Mesendoderm (in vitro differentiated cells): Measurements from ENCODE around the gene LRPPRC.

Experiments used
- DNase-seq: peaks from one replicate; pipeline ENCODE4 v3.0.0; 2013
- H2AK5ac ChIP-seq: 2 replicates; pipeline ENCODE4 v1.6.1; 2013; ENCODE audit warnings: low read length, inconsistent platforms
- H2BK120ac ChIP-seq: 2 replicates; pipeline ENCODE4 v1.6.1; 2013; ENCODE audit warnings: low read depth, mild to moderate bottlenecking, low read length, moderate library complexity, mixed read lengths
- H2BK15ac ChIP-seq: replicated peaks from 2 replicates; pipeline ENCODE4 v1.6.1; 2013; ENCODE audit warnings: low read depth, mild to moderate bottlenecking, moderate library complexity
- H2BK5ac ChIP-seq: 2 replicates; pipeline ENCODE4 v1.6.1; 2013; ENCODE audit warnings: low read length, inconsistent platforms
- H3K18ac ChIP-seq: 2 replicates; pipeline ENCODE4 v1.6.1; 2013; ENCODE audit warnings: mild to moderate bottlenecking, low read length, mixed read lengths
- H3K23ac ChIP-seq: one replicate; pipeline ENCODE4 v1.6.1; 2013; ENCODE audit warnings: low read length
- H3K27ac ChIP-seq: 2 replicates; pipeline ENCODE4 v1.5.1; 2013; ENCODE audit warnings: low read depth, mild to moderate bottlenecking, inconsistent platforms, low read length, moderate library complexity
- H3K27me3 ChIP-seq: 2 replicates; pipeline ENCODE4 v1.6.1; 2013; ENCODE audit warnings: low read length, control low read depth, mild to moderate bottlenecking, inconsistent platforms; ENCODE audit not compliant: insufficient read depth, poor library complexity
- H3K36me3 ChIP-seq: 2 replicates; pipeline ENCODE4 v1.6.1; 2013; ENCODE audit warnings: low read length, inconsistent platforms; ENCODE audit not compliant: control insufficient read depth, insufficient read depth
- H3K4ac ChIP-seq: one replicate; pipeline ENCODE4 v1.6.1; 2013; ENCODE audit warnings: low read depth, mild to moderate bottlenecking, low read length, moderate library complexity
- H3K4me1 ChIP-seq: 2 replicates; pipeline ENCODE4 v1.6.1; 2013; ENCODE audit warnings: low read depth, low read length, inconsistent platforms; ENCODE audit not compliant: control insufficient read depth
- H3K4me2 ChIP-seq: 2 replicates; pipeline ENCODE4 v1.6.1; 2013; ENCODE audit warnings: low read length
- H3K4me3 ChIP-seq: 2 replicates; pipeline ENCODE4 v1.5.1; 2013; ENCODE audit warnings: mild to moderate bottlenecking, low read length
- H3K56ac ChIP-seq: one replicate; pipeline ENCODE4 v1.6.1; 2013; ENCODE audit warnings: low read length
- H3K79me1 ChIP-seq: 2 replicates; pipeline ENCODE4 v1.6.1; 2013; ENCODE audit warnings: low read length, inconsistent platforms
- H3K79me2 ChIP-seq: 2 replicates; pipeline ENCODE4 v1.6.1; 2013; ENCODE audit warnings: mild to moderate bottlenecking, low read length; ENCODE audit not compliant: control insufficient read depth, insufficient read depth
- H3K9ac ChIP-seq: 2 replicates; pipeline ENCODE4 v1.6.1; 2013; ENCODE audit warnings: low read length, inconsistent platforms
- H4K5ac ChIP-seq: one replicate; pipeline ENCODE4 v1.6.1; 2013; ENCODE audit warnings: low read length
- H4K8ac ChIP-seq: one replicate; pipeline ENCODE4 v1.6.1; 2013; ENCODE audit warnings: low read depth, mild to moderate bottlenecking, control low read depth, low read length, moderate library complexity
- WGBS: extraction: QIAGEN DNeasy Blood & Tissue Kit; methylation state at CpG from one replicate; pipeline ENCODE4 v1.1.7; 2013; ENCODE audit warnings: low lambda C conversion rate, missing lambda C conversion rate; ENCODE audit not compliant: insufficient coverage; ENCODE audit errors: extremely low coverage; 5-methylcytosine and 5-hydroxymethylcytosine counted together

The LRPPRC gene

DNA sequence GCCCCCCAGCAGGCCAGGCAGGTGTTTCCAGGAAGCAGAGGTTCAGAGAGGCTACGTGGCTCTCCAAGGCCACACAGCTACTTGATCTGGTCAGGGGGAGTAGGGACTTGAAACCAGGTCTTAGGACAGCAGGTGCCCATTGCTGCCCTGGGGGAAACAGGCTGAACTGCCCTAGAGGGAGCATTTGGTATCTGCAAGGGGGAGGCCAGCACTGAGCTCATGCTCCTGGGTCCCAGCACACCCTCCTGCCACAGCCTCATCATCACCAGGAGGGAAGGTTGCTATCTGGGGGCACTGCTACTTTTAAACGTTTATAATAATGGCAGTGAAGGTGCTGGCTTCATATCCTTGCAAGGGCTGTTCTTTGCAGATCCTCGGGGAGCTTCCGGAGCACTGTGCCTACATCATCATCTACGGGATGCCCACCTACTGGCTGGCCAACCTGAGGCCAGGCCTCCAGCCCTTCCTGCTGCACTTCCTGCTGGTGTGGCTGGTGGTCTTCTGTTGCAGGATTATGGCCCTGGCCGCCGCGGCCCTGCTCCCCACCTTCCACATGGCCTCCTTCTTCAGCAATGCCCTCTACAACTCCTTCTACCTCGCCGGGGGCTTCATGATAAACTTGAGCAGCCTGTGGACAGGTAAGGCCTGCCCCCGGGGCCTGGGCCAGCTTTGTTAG is 120.9 kb downstream of the LRPPRC start:
- Histone ChIP-seq H2BK120ac (no peak overlapping the region), H3K4ac (no peak overlapping the region), H3K4me1 (no peaks in the 10 kb centered on the region), H2BK5ac (no peak overlapping the region), H3K4me2 (no peak overlapping the region), H3K56ac (no peak overlapping the region), H3K23ac (no peak overlapping the region), H3K79me1 (no peaks in the 10 kb centered on the region), H2AK5ac (no peak overlapping the region), H3K79me2 (no peaks in the 10 kb centered on the region), H2BK15ac (no peak overlapping the region), H3K9ac (no peak overlapping the region), H3K18ac (no peak overlapping the region), H3K27me3 (no peaks in the 10 kb centered on the region), H3K36me3 (no peaks in the 10 kb centered on the region), H4K5ac (no peak overlapping the region), H3K4me3 (no peak overlapping the region), H4K8ac (no peak overlapping the region), H3K27ac (no peak overlapping the region)
- DNase-seq, result no peak
- WGBS, result no CpG with 5 or more reads among the region's 11 CpGs

DNA sequence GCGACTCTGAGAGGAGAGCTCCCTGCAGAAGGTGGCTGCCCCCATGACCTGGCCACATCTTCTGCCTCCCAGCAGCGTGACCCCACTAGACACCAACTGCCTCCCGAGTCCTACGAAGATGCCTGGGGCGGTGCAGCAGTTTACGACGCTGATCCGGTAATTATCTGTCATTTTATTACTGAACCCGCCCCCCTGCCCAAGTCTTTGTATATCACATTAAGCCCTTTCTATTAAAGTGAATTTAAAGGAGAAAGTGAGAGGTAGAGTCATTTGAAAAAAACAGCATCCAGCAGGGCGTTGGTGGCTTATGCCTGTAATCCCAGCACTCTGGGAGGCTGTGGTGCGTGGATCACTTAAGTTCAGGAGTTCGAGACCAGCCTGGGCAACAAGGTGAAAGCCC is 123.6 kb downstream of the LRPPRC start:
- H2BK15ac ChIP-seq, result no peak overlapping the region
- H3K9ac ChIP-seq, result no peak overlapping the region
- no peak overlapping the region for H3K4me2 ChIP-seq
- no CpG with 5 or more reads among the region's 12 CpGs for WGBS
- H3K4ac ChIP-seq, result no peak overlapping the region
- no peak overlapping the region for H4K5ac ChIP-seq
- H3K23ac ChIP-seq, result no peak overlapping the region
- H3K36me3 ChIP-seq, result no peaks in the 10 kb centered on the region
- no peak overlapping the region for H2BK5ac ChIP-seq
- no peaks in the 10 kb centered on the region for H3K79me1 ChIP-seq
- no peak overlapping the region for H2AK5ac ChIP-seq
- H3K4me1 ChIP-seq, result no peaks in the 10 kb centered on the region
- H3K4me3 ChIP-seq, result no peak overlapping the region
- no peak overlapping the region for H3K56ac ChIP-seq
- no peak overlapping the region for H3K27ac ChIP-seq
- H3K27me3 ChIP-seq, result no peaks in the 10 kb centered on the region
- H4K8ac ChIP-seq, result no peak overlapping the region
- no peaks in the 10 kb centered on the region for H3K79me2 ChIP-seq
- no peak overlapping the region for H3K18ac ChIP-seq
- no peak for DNase-seq
- H2BK120ac ChIP-seq, result no peak overlapping the region

DNA sequence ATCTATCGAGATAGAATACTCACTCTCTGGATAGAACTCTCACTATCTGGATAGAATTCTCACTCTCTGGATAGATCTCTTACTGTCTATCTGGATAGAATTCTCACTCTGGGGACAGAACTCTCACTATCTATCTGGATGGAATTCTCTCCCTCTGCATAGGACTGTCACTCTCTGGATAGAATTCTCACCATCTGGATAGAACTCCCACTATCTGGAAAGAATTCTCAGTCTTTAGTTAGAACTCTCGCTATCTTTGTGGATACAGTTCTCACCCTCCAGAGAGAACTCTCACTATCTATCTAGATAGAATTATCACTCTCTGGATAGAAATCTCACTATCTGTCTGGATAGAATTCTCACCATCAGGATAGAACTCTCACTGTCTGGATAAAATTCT is 140.5 kb downstream of the LRPPRC start:
- Histone ChIP-seq H3K56ac (no peak overlapping the region), H3K9ac (no peak overlapping the region), H3K4me2 (no peak overlapping the region), H3K4ac (no peak overlapping the region), H3K79me2 (no peaks in the 10 kb centered on the region), H2BK15ac (no peak overlapping the region), H3K36me3 (no peaks in the 10 kb centered on the region), H4K5ac (no peak overlapping the region), H3K4me3 (no peak overlapping the region), H3K79me1 (no peaks in the 10 kb centered on the region), H2BK5ac (no peak overlapping the region), H3K27me3 (peaks cover under 1% of the 10 kb centered on the region), H3K18ac (no peak overlapping the region), H2AK5ac (no peak overlapping the region), H4K8ac (no peak overlapping the region), H3K23ac (no peak overlapping the region), H2BK120ac (no peak overlapping the region), H3K4me1 (no peaks in the 10 kb centered on the region), H3K27ac (no peak overlapping the region)
- DNase-seq, result peak; percentile 33
- WGBS, result no CpG with 5 or more reads among the region's 2 CpGs

DNA sequence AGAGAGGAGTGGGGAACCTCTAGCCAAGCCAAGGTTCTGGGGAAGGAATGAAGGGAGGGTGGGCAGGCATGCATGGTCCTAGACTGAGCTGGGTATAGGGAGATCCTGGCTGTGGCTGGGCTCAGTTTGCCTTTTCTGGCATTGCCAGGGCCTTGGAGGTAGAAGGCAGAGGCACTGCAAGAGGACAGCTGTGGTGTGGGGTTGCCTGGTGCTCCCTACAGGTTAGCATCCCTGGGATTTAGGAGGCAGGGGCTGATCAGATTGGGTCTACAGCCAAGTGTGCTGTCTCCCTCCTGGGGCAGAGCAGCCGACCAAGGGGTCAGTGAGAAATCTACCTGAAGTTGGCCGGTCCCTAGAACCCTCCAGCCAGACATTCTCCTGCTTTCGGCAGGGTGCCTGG is 141.1 kb downstream of the LRPPRC start:
- Histone ChIP-seq H3K27me3 (no peaks in the 10 kb centered on the region), H4K5ac (no peak overlapping the region), H3K56ac (no peak overlapping the region), H3K36me3 (no peaks in the 10 kb centered on the region), H3K4me3 (no peak overlapping the region), H3K18ac (no peak overlapping the region), H2BK15ac (no peak overlapping the region), H2AK5ac (no peak overlapping the region), H2BK120ac (no peak overlapping the region), H3K9ac (no peak overlapping the region), H3K4me1 (no peaks in the 10 kb centered on the region), H3K23ac (no peak overlapping the region), H3K79me2 (no peaks in the 10 kb centered on the region), H2BK5ac (no peak overlapping the region), H3K79me1 (no peaks in the 10 kb centered on the region), H3K4me2 (no peak overlapping the region), H4K8ac (no peak overlapping the region), H3K27ac (no peak overlapping the region), H3K4ac (no peak overlapping the region)
- no CpG with 5 or more reads among the region's 3 CpGs for WGBS
- no peak for DNase-seq

DNA sequence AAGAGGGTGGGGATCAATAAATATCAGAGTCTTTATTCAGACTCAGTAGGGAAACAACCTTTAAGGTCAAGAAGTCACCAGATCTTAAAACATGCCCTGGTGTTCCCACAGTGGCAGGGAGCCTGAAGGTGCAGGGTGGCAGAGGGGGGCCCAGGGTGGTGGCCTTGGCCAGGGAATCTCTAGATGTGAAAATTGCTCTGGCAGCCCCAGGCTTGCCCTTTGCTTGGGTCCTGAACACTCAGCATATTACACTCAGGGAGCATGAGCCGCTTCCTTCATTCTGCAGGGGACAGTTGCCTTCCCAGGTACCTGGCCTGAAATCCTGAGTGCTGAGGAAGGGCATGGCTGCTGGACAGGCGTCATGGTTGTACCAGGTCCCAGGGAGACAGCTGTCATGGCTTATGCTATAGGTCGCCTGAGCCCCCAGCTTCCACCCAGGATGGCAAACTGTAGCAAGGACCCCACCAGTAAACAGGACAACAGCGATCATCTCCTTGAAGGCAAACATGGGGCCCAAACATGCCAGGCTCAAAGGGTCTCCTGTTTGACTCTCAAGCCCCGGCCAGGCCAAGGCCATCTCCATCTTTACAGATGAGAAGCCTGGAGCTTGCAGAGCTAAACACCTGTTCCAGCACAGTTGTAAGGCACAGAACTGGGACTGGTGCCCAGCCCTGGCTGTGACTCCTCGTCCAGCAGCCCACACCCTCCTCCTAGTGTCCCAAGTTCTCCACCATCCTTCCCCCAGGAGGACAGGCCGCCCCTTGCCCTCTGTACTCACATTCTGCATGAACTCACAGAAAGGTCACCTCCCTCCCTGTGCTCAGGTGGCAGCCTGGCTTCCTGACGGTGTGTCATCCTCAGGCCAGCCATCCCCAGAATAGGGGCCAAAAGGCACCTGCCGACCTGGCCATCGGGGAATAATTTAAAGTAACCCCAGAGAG is 142.4 kb downstream of the LRPPRC start:
- Histone ChIP-seq H3K4me3 (no peak overlapping the region), H3K79me1 (no peaks in the 10 kb centered on the region), H3K4me1 (no peaks in the 10 kb centered on the region), H4K5ac (no peak overlapping the region), H3K36me3 (no peaks in the 10 kb centered on the region), H3K23ac (no peak overlapping the region), H4K8ac (no peak overlapping the region), H3K4ac (no peak overlapping the region), H3K4me2 (no peak overlapping the region), H3K56ac (no peak overlapping the region), H3K9ac (no peak overlapping the region), H3K27ac (no peak overlapping the region), H2BK120ac (no peak overlapping the region), H2BK5ac (no peak overlapping the region), H3K18ac (no peak overlapping the region), H3K27me3 (no peaks in the 10 kb centered on the region), H2AK5ac (no peak overlapping the region), H2BK15ac (no peak overlapping the region), H3K79me2 (no peaks in the 10 kb centered on the region)
- WGBS, result no CpG with 5 or more reads among the region's 10 CpGs
- no peak for DNase-seq
